HG02571 (cell line): ENCODE data around the gene BCL11B.

Source experiments
- ATAC-seq: cut with Tn5 transposase; IDR thresholded peaks from one replicate; pipeline ENCODE4 v1.9.1; 2021; ENCODE audit warnings: mild to moderate bottlenecking, moderate library complexity; ENCODE audit not compliant: unreplicated experiment

Gene BCL11B

DNA sequence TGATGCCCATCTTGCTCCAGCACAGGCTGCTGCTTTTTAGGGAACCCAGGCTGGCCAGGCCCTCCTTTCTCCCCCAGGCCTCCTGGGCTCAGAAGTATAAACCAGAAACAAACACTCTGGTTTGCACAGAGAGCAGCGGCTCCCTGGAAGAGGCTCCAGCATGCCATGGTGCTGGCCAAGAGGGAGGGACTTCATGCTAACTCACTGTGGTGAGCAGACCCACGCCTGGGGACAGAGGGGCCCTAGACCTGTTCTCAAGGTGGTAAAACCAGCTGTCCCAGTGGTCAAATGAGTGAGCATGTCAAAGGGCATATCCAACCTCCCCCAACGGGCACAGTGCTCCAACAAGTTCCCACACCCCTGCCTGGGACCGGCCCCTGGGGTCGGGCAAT is 15.5 kb downstream of the BCL11B start:
- no peak for ATAC-seq

DNA sequence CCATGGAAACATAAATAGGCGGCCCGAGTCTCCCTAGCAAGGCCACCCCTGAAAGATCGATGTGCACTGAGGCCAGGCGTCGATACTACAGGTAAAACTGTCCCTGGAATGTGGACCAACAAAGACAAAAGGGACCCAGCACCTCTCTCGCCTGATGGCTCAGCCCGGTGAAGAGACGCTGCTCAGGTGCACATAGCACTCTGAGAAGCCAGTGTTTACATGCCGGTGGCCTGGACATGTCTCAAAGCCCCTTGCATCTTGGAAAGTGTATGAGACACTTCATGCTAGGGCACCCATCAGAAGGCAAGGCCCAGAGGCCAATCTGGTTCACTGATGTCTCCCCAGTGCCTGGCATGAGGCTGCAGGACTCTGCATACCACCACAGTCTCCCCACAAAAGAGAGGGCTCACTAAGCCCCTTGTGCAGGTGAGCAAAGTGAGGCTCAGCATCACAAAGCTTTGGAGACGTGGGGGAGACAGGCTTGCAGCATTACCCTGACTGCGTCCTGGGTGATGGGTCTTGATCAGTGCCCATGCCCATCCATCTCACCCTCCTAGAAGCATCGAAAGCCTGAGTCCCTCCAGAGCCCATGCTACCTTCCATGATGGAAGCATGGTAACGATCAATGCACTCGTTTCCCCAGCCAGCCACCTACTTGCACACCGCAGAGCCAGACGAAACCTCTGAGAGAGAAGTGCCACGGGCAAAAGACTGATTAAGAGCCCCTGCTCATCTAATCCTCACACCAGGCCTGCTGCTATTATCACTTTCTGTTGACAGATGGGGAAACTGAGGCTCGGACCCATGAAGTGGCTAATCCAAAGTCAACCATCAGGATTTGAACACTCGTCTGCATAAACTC is 16.1 kb downstream of the BCL11B start:
- no peak for ATAC-seq

DNA sequence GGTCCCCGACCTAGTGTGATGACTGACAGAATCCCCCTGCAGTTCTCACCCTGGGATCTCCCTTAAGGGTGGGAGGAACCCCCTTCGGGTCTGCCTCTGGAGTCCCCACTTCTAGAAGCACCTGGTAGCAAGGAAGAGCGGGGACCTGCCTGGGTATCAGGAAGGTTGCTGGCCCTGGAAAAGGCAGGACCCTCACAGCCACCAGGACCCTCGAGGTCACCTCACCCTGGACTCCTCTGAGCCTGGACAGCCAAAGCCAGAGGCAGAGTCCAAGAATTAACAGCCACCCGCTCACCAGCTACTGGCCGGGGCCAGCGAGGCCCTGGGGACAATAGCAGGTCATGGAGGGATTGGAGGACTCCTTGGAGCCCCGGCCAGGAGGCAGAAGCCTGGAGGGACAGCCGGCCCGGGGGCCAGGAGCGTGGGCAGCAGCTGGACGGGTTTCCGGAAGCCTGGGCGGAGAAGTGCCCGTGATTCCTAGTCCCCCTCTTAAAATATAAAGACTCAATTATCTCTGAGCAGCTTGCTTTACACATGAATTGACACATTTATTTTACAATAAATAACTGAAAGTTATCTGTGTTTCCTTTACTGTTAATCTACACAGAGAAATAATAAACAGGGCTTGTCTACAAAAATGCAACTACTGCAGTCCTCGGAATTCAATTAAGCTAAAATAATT is 17.5 kb downstream of the BCL11B start:
- no peak for ATAC-seq

DNA sequence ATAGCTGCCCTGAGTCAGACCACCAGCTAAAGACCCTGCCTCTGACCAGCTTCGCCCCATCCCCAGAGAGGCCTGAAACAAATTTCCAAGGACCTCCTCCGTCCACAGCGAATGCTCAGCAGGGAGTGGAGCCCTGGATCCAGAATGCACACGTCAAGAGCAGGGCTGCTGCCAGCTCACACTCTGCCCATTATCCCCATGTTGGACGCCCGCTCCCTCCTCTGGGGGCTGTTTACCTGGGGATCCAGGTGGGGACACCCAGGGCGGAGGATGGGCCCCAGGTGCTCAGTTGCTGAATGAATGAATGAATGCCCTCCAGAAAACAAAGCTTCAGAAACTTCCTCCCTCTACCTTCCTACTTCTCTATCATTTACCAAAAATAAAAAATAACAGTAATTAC is 18.1 kb downstream of the BCL11B start:
- no peak for ATAC-seq

DNA sequence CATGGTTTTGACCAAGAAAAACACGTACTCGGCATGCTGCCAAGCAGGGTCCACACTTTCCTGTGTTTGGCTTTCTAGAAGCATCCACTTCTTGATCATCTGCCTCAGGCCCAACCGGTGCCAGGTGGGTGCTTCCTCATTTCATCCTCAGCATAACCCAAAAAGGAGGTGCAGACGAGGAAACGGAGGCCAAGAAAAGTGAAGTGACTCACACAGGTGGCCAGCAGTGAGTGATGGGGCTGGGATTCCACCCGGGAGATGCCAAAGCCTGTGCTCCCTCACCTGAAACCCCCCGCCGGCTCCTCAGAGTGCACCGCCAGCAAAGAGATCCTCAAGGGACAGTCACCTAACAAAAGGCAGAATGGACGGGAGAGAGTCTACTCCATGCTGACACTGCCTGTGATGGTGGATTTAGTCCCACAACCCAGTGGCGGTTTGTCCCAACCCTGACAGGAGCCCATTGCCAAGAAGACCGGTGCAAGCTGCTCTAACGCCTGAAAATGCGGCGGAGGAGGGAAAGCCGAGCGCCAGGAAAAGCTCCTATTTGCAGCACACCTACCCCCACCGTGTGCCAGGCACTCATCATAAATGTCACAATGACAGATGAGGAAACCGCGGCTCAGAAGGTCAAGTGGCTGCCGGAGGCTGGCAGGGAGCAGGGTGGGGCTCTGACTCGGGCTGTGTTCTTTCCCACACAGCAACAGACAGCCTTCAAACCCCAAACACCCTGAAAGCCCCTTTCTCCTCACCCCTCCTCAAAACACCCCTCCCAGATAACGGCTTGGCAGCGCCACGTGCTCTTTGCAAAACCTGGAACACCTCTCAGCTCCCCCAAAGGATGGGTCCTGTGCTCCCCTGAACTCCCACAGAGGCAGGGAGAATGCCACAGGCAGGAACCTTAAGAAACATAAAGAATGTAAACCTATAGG is 18.8 kb downstream of the BCL11B start:
- no peak for ATAC-seq

DNA sequence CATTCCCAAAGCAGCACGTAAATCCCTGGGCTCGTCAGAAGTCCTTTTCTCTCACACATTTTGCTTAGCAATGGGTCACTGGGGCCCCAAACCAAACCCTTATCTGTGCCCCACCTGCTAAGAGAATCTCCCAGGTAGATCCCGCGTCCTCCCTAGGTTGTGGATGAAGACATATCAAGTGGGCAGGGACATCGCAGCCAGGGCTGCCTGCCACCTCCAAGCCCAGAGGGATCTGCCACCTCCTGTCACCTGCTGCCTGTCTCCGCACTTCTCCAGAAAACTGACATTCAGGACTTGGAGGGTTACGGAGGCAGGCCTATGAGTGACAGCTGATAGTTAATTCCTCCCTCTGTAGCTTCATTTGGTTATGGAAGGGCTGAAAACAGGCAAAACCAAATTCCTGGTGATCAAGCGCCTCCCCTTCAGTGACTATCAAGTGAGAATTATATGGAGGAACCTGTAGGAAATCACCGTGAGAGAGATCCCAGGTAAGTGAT is 19.5 kb downstream of the BCL11B start:
- no peak for ATAC-seq

DNA sequence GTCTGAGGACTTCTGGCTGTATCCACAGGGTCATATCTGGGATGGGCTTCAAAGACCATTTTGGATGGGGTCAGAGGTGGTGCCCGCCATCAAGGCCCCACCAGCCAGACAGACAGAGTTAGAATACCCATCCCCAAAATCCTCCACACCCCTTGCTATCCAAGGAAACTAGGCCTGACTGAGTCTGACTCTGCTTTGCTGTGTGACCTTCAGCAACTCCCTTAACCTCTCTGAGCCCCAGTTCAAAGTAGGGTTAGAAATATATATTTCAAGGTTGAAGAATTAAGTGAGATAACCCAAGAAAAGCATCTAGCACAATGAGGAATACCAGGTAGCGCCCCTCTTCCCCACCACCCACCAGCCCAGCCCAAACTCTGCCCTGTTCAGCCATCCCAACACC is 20.3 kb downstream of the BCL11B start:
- ATAC-seq: no peak

DNA sequence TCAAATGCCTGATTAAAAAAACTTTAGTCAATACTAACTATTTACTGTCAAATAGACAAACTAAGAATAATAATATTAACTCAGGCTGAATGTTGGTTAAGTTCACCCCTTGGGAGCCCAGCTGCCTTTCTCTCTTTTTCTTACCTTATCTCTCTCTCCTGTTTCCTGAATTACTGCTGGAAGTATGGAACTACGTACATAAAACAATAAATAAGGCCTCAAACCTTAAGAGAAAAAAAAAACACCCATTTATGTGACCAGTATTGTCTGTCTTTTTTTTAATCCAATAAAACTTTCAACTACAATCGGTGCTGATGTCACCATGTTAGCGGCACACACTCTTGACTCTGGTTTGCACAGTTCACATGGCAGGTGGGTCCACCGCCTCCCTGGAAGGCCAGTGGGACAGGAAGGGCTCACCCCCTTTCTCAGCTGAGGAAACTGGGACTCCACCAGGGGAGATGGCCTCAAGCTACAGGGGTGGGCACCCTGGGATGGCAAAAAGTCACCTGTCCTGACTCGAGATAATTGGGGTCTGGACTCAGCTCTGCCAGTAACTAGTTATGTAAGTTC is 21.3 kb downstream of the BCL11B start:
- ATAC-seq: no peak

DNA sequence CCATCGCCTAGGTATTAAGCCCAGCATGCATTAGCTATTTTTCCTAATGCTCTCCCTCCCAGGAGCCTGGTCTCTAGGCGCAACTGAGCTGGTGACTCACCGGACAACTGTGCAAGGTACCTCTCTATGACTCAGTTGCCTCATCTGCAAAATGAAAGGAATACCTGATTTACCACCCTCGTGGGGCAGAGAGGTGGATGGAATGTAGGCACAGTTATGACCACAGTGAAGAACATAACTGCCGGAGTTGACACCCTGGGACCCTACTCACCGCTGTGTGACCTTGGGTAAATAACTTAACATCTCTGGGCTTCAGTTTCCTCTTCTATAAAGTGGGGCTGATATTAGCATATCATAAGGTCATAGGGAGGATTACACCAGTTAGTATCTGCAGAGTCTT is 22.6 kb downstream of the BCL11B start:
- no peak for ATAC-seq

DNA sequence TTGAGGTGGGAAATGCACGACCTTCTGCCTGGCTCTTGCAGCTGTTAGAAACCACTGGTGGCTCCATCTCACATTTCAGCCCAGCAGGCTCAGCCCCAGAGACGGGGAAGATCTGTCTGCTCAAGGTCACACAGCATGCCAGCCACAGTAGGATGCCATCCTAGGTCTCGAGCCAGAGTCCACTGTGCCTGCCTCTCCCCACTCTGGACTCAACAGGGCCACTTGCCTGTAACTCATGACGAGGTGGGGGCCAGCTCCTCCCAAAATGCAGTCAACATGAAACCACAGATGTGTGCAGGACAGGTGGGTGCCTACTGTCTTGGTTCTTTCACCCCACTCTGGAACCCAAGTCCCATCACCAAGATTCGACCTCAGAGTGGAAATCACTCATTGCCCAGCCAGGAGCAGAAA is 23.2 kb downstream of the BCL11B start:
- no peak for ATAC-seq

DNA sequence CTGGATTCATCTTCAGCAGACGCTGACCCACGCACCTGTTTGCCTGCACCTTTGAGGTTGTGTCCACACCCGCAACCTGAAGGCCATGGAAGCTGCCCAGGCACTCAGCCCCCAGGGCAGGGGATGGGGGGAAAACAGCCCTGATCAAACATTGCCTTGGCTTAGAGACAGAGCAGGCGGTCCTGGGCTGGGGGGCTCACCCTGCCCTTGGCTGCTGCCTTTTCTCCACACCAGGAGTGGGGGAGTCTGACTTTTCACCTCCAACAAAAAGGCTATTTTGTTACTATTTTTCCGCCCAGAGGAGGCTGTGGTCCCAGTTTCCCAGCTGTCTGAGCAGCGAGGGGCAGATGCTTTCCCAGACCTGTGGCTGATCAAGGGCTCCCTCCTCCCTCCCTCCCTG is 24.2 kb downstream of the BCL11B start:
- ATAC-seq: no peak

DNA sequence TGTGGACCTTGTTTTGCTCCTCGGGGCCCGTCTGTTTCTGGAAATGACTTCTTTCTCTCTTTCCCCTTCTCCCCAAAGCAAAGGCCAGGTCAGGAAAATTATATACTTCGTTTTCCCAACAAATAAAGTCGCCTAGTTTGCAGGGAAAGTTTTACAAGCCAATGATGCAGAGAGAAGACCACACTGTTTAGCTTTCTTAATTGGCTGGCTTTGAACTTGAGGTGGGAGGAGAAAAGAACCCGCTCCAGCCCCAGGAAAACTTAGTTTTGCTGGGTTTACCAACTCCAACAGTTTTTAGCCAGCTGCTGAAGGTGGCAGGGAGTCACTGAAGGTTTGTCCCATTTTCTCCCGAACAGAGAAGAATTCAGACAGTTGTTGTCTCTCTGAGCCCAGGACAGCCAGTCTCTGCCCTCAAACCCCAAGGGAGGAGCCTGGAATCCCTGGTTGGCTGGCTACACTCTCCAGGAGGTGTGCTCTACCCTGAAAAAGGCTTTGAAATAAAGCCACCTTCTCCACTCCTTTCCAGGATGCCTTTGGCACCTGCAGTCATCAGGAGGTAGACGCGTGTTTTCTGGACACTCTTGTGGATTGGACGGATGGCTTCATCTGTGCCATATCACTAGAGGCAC is 24.8 kb downstream of the BCL11B start:
- no peak for ATAC-seq

DNA sequence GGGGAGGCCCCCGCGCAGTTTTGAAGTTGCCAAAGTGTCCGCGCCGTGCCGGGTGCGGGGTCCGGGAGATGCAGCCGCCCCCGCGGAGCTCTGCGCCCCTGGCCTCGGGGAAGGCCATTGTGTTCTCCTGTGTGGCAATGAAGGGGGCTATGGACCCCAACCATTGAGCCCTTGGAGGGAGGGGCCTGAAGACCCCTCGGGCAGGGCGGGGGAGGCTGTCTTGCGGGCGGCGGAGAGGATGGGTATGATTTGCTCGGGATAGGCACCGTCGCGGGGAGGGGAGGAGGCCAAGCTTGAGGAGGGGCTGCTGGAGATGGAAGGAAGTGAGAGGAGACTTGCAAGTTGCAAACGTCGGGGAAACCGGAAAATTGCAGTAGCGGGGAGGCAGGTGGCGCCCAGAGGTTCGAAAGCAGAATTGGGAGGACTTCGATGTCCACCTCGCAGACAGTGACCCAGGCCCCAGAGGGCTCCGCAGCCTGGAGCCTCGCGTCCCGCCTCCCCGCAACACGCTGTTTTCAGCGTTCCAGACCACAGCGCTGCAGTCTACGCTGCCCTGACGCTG is 25.4 kb downstream of the BCL11B start:
- ATAC-seq: no peak

DNA sequence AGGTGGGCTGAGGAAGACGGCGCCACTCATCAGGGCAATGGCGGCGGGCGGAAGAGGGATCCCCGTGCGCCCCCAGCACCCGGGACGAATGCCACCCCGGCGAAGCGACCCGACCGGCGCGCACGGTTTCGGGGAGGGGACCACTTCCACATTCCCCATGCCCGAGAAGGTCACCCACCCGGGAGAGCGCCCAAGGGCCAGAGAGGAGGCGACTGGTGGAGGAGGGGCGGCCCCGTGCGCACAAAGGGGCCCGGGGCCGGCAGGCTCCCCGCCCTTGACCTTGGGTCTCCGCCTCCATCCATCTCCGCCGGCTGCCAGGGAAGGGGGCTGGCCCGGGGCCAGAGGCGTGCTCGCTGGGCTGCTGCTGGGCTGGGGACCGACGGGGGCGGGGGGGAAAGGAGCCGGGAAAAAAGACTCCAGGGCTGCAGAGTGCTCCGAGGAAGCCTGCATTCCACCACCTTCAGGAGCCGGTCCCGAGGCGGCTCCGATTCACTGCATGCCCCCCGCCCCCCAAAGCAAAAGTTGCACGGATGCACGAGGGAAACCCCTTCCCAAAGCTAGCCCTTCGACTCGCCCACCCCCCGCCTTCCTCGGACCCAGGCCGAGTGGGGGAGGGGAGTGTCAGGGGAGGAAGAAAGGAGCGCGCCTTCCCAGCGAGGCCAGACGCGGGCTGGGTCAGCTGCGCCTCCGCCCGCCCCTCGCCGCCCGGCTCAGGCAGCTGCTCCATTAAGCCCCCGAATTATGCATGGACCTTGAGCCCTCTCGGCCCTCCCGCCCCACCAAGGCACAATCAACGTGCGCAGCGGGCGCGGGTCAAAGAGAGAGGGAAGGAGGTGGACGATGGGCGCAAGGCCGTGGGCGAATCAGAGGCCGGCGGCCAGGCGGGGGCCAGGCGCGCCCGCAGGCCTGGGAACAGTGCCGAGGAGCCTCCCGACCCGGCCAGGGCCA is 26.2 kb downstream of the BCL11B start:
- ATAC-seq: no peak

DNA sequence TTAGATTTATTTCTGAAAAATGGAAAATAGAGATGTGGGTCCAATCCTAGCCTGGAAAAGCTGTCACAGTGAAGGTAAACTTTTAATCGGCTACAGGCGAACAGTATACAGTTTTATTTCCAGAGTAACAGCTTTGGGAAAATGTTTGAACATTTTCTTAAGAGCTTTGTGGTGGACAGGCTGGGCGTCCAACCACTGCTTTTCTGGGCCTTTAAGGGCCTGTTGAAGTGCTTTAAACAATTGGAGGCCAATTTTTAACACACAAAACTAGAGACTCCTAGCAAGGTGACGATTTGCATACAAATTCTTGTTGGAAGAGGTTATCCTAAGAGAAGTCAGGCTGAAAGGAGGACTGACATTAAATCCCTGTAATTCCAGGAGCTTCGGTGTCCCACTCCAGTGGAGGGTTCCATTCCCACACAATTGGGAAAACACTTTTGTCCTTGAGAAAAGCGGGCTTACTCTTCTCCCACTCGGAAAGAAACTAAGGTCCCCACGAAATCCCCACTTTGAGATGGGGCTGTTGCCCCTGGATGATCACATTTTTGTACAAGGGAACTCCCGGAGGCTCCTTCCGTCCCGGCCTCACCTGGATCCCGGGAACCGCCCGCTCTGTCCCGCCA is 26.9 kb downstream of the BCL11B start:
- ATAC-seq: no peak

DNA sequence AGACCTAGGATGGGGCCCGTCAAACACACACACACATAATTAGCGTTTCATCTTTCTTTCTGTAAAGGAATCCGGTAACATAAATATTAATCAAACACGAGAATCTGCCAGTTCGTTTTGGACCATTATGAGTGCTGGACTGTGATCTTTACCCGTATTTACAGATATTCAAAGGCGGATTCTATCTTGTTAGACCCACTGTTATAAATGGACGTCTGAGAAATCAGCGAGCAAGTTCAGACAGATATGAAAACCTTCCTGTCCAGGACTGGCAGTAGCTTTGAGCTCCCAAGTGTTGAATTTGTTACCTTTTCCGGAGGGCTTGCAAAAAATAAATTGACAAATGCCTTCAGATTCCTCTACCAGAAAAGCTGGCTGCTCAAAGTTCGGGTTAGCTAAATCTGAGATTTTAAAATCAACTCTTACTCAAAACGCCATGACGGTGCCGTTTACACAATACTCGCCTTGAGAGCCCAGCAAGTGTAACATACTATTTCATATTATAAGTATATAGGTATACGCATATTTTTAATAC is 27.6 kb downstream of the BCL11B start:
- ATAC-seq: no peak

DNA sequence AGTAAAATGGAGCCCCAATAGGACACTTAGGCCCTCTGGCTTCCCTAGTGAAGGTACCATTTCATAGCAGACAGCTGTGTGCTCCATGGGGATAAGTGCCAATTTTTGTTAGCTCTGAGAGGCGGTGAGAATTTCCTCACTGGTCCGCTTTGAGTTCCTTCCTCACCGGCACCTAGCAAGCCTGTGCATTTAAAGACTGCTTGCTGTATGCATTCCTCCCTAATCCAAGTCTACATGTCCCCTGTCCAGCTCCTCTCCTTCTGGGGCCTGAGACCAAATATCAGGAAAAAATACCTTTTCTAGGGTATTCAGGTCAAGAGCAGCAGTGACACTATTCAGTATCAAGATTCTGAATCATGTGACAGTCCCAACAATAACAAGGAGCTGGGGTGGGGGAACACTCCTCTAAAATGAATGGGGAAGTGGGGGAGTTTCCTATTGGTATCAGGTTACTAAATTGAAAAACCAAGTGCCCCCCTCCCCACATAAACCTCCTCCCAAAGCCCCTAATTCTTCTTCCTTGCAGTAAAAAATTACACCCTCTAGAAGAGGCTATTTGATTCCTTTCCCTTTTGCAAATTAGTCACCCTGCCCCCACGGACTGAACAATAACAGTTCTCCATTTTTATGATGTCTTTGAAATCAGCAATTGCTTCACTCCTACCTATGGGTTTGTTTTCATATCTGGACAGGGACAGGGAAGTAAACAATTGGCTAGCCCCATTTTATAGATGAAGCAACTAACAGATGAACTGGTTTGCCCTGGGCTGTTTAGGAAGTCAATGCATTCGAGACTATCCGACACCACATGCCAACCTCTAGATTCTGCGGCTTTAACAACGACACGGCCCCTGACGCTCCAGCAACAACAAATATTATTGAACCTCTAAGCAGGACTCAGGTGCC is 28.9 kb downstream of the BCL11B start:
- ATAC-seq: no peak
